ENCODE data around the gene PLCB1. TPM values are rescaled to one million over a fixed set of nuclear protein-coding genes. Genes with fewer than 3 reads are reported as not detected.

PLCB1 gene
- total RNA-seq, 1 donor from 2014 or later: 16.2 TPM

- no peak for TF ChIP-seq CTCF (IDR thresholded peaks at IDR 0.05; ENCODE audit: unreplicated experiment)
- H3K36me3 Mint-ChIP-seq (ENCODE audit: insufficient read depth): peaks cover 2% of the 10 kb centered on the region
- peaks cover 4% of the 10 kb centered on the region for H3K9me3 Mint-ChIP-seq (ENCODE audit: low read depth)
- DNase-seq (ENCODE audit: low spot score, unreplicated experiment): no peak
- peaks cover 29% of the 10 kb centered on the region for H3K4me1 Mint-ChIP-seq (ENCODE audit: low read depth)
- H3K4me3 Mint-ChIP-seq (ENCODE audit: low read depth): no peak overlapping the region
- H3K27me3 Mint-ChIP-seq: no peaks in the 10 kb centered on the region
- H3K27ac Mint-ChIP-seq: no peak overlapping the region
Observed at GRCh38 chr20:8213270-8213669, 81.2 kb downstream of the PLCB1 start.

GRCh38 chr20:8213831-8214587, 81.9 kb downstream of the PLCB1 start:
- Mint-ChIP-seq H3K27ac (peak overlapping the region; percentile 18), H3K27me3 (no peaks in the 10 kb centered on the region), H3K9me3 (ENCODE audit: low read depth) (peaks cover 4% of the 10 kb centered on the region), H3K36me3 (ENCODE audit: insufficient read depth) (peaks cover 2% of the 10 kb centered on the region), H3K4me3 (ENCODE audit: low read depth) (no peak overlapping the region), H3K4me1 (ENCODE audit: low read depth) (peaks cover 21% of the 10 kb centered on the region)
- TF ChIP-seq CTCF (IDR thresholded peaks at IDR 0.05; ENCODE audit: unreplicated experiment): no peak
- no peak for DNase-seq (ENCODE audit: low spot score, unreplicated experiment)

GRCh38 chr20:8215361-8215781, 83.3 kb downstream of the PLCB1 start:
- no peak overlapping the region for H3K4me3 Mint-ChIP-seq (ENCODE audit: low read depth)
- DNase-seq (ENCODE audit: low spot score, unreplicated experiment): no peak

DNA sequence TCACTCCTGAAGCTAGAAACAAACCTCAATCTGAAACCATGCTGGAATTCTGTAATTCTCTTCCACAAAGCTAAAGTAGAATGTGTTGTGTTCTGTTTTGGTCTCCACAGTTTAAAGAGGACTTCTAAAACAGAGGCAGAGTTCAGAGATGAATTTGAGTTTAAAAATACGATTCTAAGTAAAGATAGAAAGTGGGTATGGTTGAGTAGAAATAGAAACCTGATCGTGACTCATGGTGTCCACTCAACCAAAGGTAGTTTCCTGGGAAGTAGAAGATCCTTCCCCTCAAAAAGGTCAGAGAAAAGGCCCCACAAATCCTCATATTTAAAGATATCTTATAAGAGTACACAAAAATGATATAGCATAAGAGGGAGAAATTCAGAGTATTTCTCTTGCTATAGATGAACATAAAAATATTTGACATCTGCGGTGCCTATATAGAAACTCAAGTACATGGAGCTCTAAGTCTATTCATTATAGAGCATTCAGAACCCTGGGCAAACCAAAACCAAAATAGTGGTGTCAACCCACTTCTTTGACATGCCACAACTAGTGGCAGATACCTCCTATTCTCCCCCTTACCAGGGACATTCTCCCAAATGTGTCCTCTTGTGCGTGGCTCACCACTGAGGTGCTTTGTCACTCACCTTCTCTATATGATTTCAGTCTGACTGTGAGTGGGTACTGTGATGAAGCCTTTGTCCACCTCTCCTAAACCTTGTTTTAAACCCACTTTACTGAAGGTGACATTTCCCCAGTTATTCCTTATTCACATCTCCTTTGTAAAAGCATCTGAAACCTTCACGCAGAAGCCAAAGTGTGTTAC, 84.5 kb downstream of the PLCB1 start:
- Mint-ChIP-seq H3K4me3 (ENCODE audit: low read depth) (no peak overlapping the region), H3K9me3 (ENCODE audit: low read depth) (peaks cover 4% of the 10 kb centered on the region), H3K4me1 (ENCODE audit: low read depth) (peaks cover 15% of the 10 kb centered on the region), H3K27ac (no peak overlapping the region), H3K27me3 (no peaks in the 10 kb centered on the region), H3K36me3 (ENCODE audit: insufficient read depth) (peaks cover 2% of the 10 kb centered on the region)
- no peak for TF ChIP-seq CTCF (IDR thresholded peaks at IDR 0.05; ENCODE audit: unreplicated experiment)
- DNase-seq (ENCODE audit: low spot score, unreplicated experiment): no peak

More at GRCh38 chr20:8215361-8215781, 83.3 kb downstream of the PLCB1 start:
- H3K9me3 Mint-ChIP-seq (ENCODE audit: low read depth): peaks cover 4% of the 10 kb centered on the region
- no peak overlapping the region for H3K27ac Mint-ChIP-seq
- peaks cover 15% of the 10 kb centered on the region for H3K4me1 Mint-ChIP-seq (ENCODE audit: low read depth)
- no peaks in the 10 kb centered on the region for H3K27me3 Mint-ChIP-seq
- no peak for TF ChIP-seq CTCF (IDR thresholded peaks at IDR 0.05; ENCODE audit: unreplicated experiment)
- H3K36me3 Mint-ChIP-seq (ENCODE audit: insufficient read depth): peaks cover 2% of the 10 kb centered on the region

GRCh38 chr20:8218861-8219260, 86.8 kb downstream of the PLCB1 start:
- peaks cover 4% of the 10 kb centered on the region for H3K9me3 Mint-ChIP-seq (ENCODE audit: low read depth)

More at GRCh38 chr20:8218861-8219260, 86.8 kb downstream of the PLCB1 start:
- no peak for TF ChIP-seq CTCF (IDR thresholded peaks at IDR 0.05; ENCODE audit: unreplicated experiment)
- no peak overlapping the region for H3K4me3 Mint-ChIP-seq (ENCODE audit: low read depth)
- H3K27ac Mint-ChIP-seq: no peak overlapping the region
- no peaks in the 10 kb centered on the region for H3K27me3 Mint-ChIP-seq
- no peak for DNase-seq (ENCODE audit: low spot score, unreplicated experiment)
- peaks cover 3% of the 10 kb centered on the region for H3K36me3 Mint-ChIP-seq (ENCODE audit: insufficient read depth)
- peaks cover 14% of the 10 kb centered on the region for H3K4me1 Mint-ChIP-seq (ENCODE audit: low read depth)

All from progenitor cell of endocrine pancreas (in vitro differentiated cells).